GM23338 (cell line): ENCODE measurements around the gene C1orf115.

ENCODE experiments used
- CREB1 ChIP-seq: fragments of 250-450 bp; sonication (Bioruptor Pico); IDR thresholded peaks from 2 replicates; pipeline ENCODE4 v1.5.0; 2020; ENCODE audit warnings: low read depth, mild to moderate bottlenecking, moderate library complexity
- EZH2 ChIP-seq: fragments of 200-600 bp; sonication (generic); IDR thresholded peaks from one replicate; pipeline ENCODE4 v1.8.0; 2017; ENCODE audit warnings: antibody characterized with exemption, mild to moderate bottlenecking, low read depth; ENCODE audit not compliant: unreplicated experiment
- EZH2phosphoT487 ChIP-seq: fragments of 200-600 bp; sonication (generic); IDR thresholded peaks from one replicate; pipeline ENCODE4 v1.8.1; 2018; ENCODE audit warnings: antibody characterized with exemption; ENCODE audit not compliant: unreplicated experiment
- POLR2AphosphoS5 ChIP-seq: IDR thresholded peaks from 2 replicates; pipeline ENCODE4 v1.6.1; 2016; ENCODE audit warnings: antibody characterized with exemption, low read depth
- STAT1 ChIP-seq: IDR thresholded peaks from one replicate; pipeline ENCODE4 v1.6.1; 2016; ENCODE audit warnings: antibody characterized with exemption; ENCODE audit not compliant: unreplicated experiment
- ZNF114 ChIP-seq: fragments of 250-450 bp; sonication (Bioruptor Pico); IDR thresholded peaks from 2 replicates; pipeline ENCODE4 v1.5.0; 2020; ENCODE audit warnings: mild to moderate bottlenecking, moderate library complexity
- TF ChIP-seq, protein P1 (sequence below): IDR thresholded peaks from one replicate; pipeline ENCODE4 v1.6.1; 2018; ENCODE audit warnings: antibody characterized with exemption; ENCODE audit not compliant: unreplicated experiment
- TF ChIP-seq, protein P2 (sequence below), 2 experiments: fragments of 200-600 bp in 1 of 2; sonication (generic) in 1 of 2; conservative IDR thresholded peaks; 2 replicates each; pipeline versions ENCODE4 v1.5.1 to v1.6.1; 2016 to 2017; ENCODE audit warnings: antibody characterized with exemption in 2 of 2, low read depth in 2 of 2, mild to moderate bottlenecking in 2 of 2, moderate library complexity in 1 of 2

DNA sequence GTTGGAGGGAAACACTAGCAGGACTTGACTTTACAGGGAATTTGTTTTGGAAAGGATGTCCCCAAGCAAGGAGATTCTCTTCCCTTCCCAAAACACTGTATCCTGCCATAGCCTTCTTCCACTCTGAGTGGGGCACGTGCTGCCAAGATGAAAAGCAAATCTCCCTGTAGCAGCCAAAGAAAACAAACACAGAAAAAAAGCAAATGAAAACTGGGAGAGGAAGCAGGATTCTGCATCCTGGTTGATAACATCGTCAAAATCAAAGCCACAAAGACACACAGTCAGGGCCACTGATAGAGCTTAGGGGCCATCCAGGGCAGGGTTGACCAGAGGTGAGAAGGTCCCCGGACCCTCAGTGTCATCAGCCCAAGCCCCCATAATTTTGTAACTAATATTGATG is 42.0 kb downstream of the C1orf115 start:
- TF ChIP-seq, protein P1, sequence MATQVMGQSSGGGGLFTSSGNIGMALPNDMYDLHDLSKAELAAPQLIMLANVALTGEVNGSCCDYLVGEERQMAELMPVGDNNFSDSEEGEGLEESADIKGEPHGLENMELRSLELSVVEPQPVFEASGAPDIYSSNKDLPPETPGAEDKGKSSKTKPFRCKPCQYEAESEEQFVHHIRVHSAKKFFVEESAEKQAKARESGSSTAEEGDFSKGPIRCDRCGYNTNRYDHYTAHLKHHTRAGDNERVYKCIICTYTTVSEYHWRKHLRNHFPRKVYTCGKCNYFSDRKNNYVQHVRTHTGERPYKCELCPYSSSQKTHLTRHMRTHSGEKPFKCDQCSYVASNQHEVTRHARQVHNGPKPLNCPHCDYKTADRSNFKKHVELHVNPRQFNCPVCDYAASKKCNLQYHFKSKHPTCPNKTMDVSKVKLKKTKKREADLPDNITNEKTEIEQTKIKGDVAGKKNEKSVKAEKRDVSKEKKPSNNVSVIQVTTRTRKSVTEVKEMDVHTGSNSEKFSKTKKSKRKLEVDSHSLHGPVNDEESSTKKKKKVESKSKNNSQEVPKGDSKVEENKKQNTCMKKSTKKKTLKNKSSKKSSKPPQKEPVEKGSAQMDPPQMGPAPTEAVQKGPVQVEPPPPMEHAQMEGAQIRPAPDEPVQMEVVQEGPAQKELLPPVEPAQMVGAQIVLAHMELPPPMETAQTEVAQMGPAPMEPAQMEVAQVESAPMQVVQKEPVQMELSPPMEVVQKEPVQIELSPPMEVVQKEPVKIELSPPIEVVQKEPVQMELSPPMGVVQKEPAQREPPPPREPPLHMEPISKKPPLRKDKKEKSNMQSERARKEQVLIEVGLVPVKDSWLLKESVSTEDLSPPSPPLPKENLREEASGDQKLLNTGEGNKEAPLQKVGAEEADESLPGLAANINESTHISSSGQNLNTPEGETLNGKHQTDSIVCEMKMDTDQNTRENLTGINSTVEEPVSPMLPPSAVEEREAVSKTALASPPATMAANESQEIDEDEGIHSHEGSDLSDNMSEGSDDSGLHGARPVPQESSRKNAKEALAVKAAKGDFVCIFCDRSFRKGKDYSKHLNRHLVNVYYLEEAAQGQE: no peak
- TF ChIP-seq, protein P2, sequence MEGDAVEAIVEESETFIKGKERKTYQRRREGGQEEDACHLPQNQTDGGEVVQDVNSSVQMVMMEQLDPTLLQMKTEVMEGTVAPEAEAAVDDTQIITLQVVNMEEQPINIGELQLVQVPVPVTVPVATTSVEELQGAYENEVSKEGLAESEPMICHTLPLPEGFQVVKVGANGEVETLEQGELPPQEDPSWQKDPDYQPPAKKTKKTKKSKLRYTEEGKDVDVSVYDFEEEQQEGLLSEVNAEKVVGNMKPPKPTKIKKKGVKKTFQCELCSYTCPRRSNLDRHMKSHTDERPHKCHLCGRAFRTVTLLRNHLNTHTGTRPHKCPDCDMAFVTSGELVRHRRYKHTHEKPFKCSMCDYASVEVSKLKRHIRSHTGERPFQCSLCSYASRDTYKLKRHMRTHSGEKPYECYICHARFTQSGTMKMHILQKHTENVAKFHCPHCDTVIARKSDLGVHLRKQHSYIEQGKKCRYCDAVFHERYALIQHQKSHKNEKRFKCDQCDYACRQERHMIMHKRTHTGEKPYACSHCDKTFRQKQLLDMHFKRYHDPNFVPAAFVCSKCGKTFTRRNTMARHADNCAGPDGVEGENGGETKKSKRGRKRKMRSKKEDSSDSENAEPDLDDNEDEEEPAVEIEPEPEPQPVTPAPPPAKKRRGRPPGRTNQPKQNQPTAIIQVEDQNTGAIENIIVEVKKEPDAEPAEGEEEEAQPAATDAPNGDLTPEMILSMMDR (conservative IDR thresholded peaks at IDR 0.05; ENCODE audit: low read depth in 2 of 2): no peak
- TF ChIP-seq POLR2AphosphoS5: no peak
- TF ChIP-seq EZH2phosphoT487: no peak
- TF ChIP-seq EZH2: no peak
- no peak for TF ChIP-seq CREB1 (CRISPR knock-in tag)
- TF ChIP-seq STAT1: no peak
- TF ChIP-seq ZNF114: no peak
